ENCODE results near the gene WNT8B. TPM values are rescaled to one million over a fixed set of nuclear protein-coding genes. Genes with fewer than 3 reads are reported as not detected.

Gene WNT8B
- total RNA-seq, 1 experiment from 2014 or later: 0.29 TPM

GRCh38 chr10:100518761-100519241 is 56.0 kb downstream of the WNT8B start:
- Histone ChIP-seq H3K9me2 (replicated peaks; ENCODE audit: low read length) (no peaks in the 10 kb centered on the region), H3K79me2 (ENCODE audit: low read length) (no peaks in the 10 kb centered on the region), H3K9me3 (ENCODE audit: low read length) (no peaks in the 10 kb centered on the region), H3F3A (ENCODE audit: low read length, unreplicated experiment) (no peaks in the 10 kb centered on the region), H3K4me1 (ENCODE audit: insufficient read depth, low read length) (peaks cover 24% of the 10 kb centered on the region), H3K27me3 (ENCODE audit: low read length) (no peaks in the 10 kb centered on the region), H3K27ac (ENCODE audit: low read length) (no peak overlapping the region), H3K4me2 (ENCODE audit: low read length) (no peak overlapping the region), H4K20me1 (ENCODE audit: low read length) (no peaks in the 10 kb centered on the region), H3K9ac (ENCODE audit: low read length) (no peak overlapping the region), H2AFZ (ENCODE audit: low read length) (no peak overlapping the region), H3K4me3 (ENCODE audit: low read length) (no peak overlapping the region), H3K36me3 (ENCODE audit: low read depth, low read length) (no peaks in the 10 kb centered on the region)
- DNase-seq (peak; percentile 73), ATAC-seq (peak; percentile 41)
- intact Hi-C loops (cut with micrococcal nuclease): loop anchor here (1.0 kb wide), 2 partner anchors 84 to 360 kb away; no protein-coding TSS in a partner anchor
- TF ChIP-seq CTCF (conservative IDR thresholded peaks at IDR 0.05; ENCODE audit: low read depth, low read length) (peak; percentile 74), EZH2 (IDR thresholded peaks at IDR 0.05; ENCODE audit: low read length, unreplicated experiment) (no peak)
- POLR2A ChIA-PET (ENCODE audit: unreplicated experiment): no interaction called here
- BruUV-seq (replicated peaks): no TSS peak
- CTCF ChIA-PET: interaction anchor here (0.6 to 1.3 kb wide), 8 partner anchors 9 to 360 kb away, joined by 4 to 20 read pairs (median 6); partner anchors contain the start of gene HIF1AN

- peaks cover 24% of the 10 kb centered on the region for H3K4me1 ChIP-seq (ENCODE audit: insufficient read depth, low read length)
- no peak for ATAC-seq
- H3K9me2 ChIP-seq (replicated peaks; ENCODE audit: low read length): no peaks in the 10 kb centered on the region
- CTCF ChIA-PET: interaction anchor here (0.6 to 1.3 kb wide), 7 partner anchors 10 to 359 kb away, joined by 4 to 20 read pairs (median 7); partner anchors contain the start of gene HIF1AN
- TF ChIP-seq EZH2 (IDR thresholded peaks at IDR 0.05; ENCODE audit: low read length, unreplicated experiment): no peak
- no peak for TF ChIP-seq EZH2phosphoT487 (IDR thresholded peaks at IDR 0.05; ENCODE audit: borderline replicate concordance, low read length)
- no peak for TF ChIP-seq CTCF (conservative IDR thresholded peaks at IDR 0.05; ENCODE audit: low read depth, low read length)
- no TSS peak for BruUV-seq (replicated peaks)
- intact Hi-C loops (cut with micrococcal nuclease): loop anchor here (5.0 kb wide), 1 partner anchor 172 kb away; the partner anchor contains the start of gene SCD
- H2AFZ ChIP-seq (ENCODE audit: low read length): no peak within 1 kb of the TSS
- no peaks in the 10 kb centered on the region for H3K27me3 ChIP-seq (ENCODE audit: low read length)
- H3K9me3 ChIP-seq (ENCODE audit: low read length): no peaks in the 10 kb centered on the region
- no peaks in the 10 kb centered on the region for H3F3A ChIP-seq (ENCODE audit: low read length, unreplicated experiment)
- POLR2A ChIA-PET (ENCODE audit: unreplicated experiment): no interaction called here
- no peak within 1 kb of the TSS for H3K4me3 ChIP-seq (ENCODE audit: low read length)
- no peaks in the 10 kb centered on the region for H3K36me3 ChIP-seq (ENCODE audit: low read depth, low read length)
- peak within 1 kb of the TSS; percentile 31; the same call in 1 of the 2 replicates for H3K27ac ChIP-seq (ENCODE audit: low read length)
- H4K20me1 ChIP-seq (ENCODE audit: low read length): no peaks in the 10 kb centered on the region
- no peaks in the 10 kb centered on the region for H3K79me2 ChIP-seq (ENCODE audit: low read length)
- no peak for DNase-seq
- H3K4me2 ChIP-seq (ENCODE audit: low read length): no peak within 1 kb of the TSS
- H3K9ac ChIP-seq (ENCODE audit: low read length): no peak within 1 kb of the TSS
Observed at GRCh38 chr10:100519311-100520051, 56.7 kb downstream of the WNT8B start, which contains the start of gene SEC31B. Gene SEC31B, minus strand, starts transcription at chr10:100519861. Its CDS starts 2,909 bp downstream, at chr10:100516952.

All from PC-3 (cell line).